ENCODE results near the gene DUT.

- TF ChIP-seq POLR2AphosphoS5 (IDR thresholded peaks at IDR 0.05; ENCODE audit: low read depth, low read length), result no peak
- no peak for TF ChIP-seq SIN3A (IDR thresholded peaks at IDR 0.05; ENCODE audit: borderline replicate concordance, insufficient read depth, low read length)
- TF ChIP-seq REST (IDR thresholded peaks at IDR 0.05; ENCODE audit: insufficient read depth in 1 of 2, low read depth in 2 of 2, low read length in 2 of 2), result no peak
- no peak for TF ChIP-seq TAF1 (IDR thresholded peaks at IDR 0.05; ENCODE audit: borderline replicate concordance, insufficient read depth, low read length)
Measured at GRCh38 chr15:48292458-48292857, 38.8 kb upstream of the DUT start.
